Hepatocyte (in vitro differentiated cells): Measurements from ENCODE around the gene KCNE4. TPM values are rescaled to one million over a fixed set of nuclear protein-coding genes. Genes with fewer than 3 reads are reported as not detected.

Source experiments
- DNase-seq: peaks from one replicate; pipeline ENCODE4 v3.0.0-alpha.2; 2016; ENCODE audit warnings: low spot score
- H2AFZ ChIP-seq: fragments of 200-600 bp; sonication (generic); 2 replicates; pipeline ENCODE4 v1.6.0; 2016; ENCODE audit warnings: antibody characterized with exemption, mild to moderate bottlenecking
- H3K27ac ChIP-seq: fragments of 200-600 bp; sonication (generic); 2 replicates; pipeline ENCODE4 v1.5.1; 2016; ENCODE audit warnings: mild to moderate bottlenecking
- H3K27me3 ChIP-seq: fragments of 200-600 bp; sonication (generic); 2 replicates; pipeline ENCODE4 v1.6.1; 2016
- H3K36me3 ChIP-seq: fragments of 200-600 bp; sonication (generic); replicated peaks from 2 replicates; pipeline ENCODE4 v1.5.1; 2016; ENCODE audit warnings: low read depth; ENCODE audit not compliant: insufficient read depth
- H3K4me1 ChIP-seq: fragments of 200-600 bp; sonication (generic); 2 replicates; pipeline ENCODE4 v1.5.1; 2016; ENCODE audit warnings: mild to moderate bottlenecking, moderate library complexity; ENCODE audit not compliant: insufficient read depth
- H3K4me2 ChIP-seq: fragments of 200-600 bp; sonication (generic); 2 replicates; pipeline ENCODE4 v1.6.0; 2016
- H3K4me3 ChIP-seq: fragments of 200-600 bp; sonication (generic); 2 replicates; pipeline ENCODE4 v1.5.1; 2016; ENCODE audit warnings: mild to moderate bottlenecking
- H3K79me2 ChIP-seq: fragments of 200-600 bp; sonication (generic); 2 replicates; pipeline ENCODE4 v1.6.0; 2017; ENCODE audit warnings: mild to moderate bottlenecking
- H3K9me2 ChIP-seq: fragments of 200-600 bp; sonication (generic); replicated peaks from 2 replicates; pipeline ENCODE4 v1.6.0; 2017; ENCODE audit warnings: mild to moderate bottlenecking; ENCODE audit not compliant: insufficient read depth
- H3K9me3 ChIP-seq: fragments of 200-600 bp; sonication (generic); 2 replicates; pipeline ENCODE4 v1.5.1; 2016; ENCODE audit warnings: low read depth, mild to moderate bottlenecking
- H4K20me1 ChIP-seq: fragments of 200-600 bp; sonication (generic); 2 replicates; pipeline ENCODE4 v1.6.0; 2016; ENCODE audit warnings: mild to moderate bottlenecking; ENCODE audit not compliant: insufficient read depth, poor library complexity, severe bottlenecking
- CTCF ChIP-seq: fragments of 200-600 bp; sonication (generic); IDR thresholded peaks from 2 replicates; pipeline ENCODE4 v1.5.1; 2016; ENCODE audit warnings: antibody characterized with exemption, mild to moderate bottlenecking; ENCODE audit not compliant: poor library complexity
- EZH2 ChIP-seq: fragments of 200-600 bp; sonication (generic); IDR thresholded peaks from 2 replicates; pipeline ENCODE4 v1.6.1; 2016; ENCODE audit warnings: antibody characterized with exemption, mild to moderate bottlenecking, borderline replicate concordance
- EZH2phosphoT487 ChIP-seq: fragments of 200-600 bp; sonication (generic); IDR thresholded peaks from one replicate; pipeline ENCODE4 v1.6.1; 2018; ENCODE audit warnings: antibody characterized with exemption, mild to moderate bottlenecking, low read depth, moderate library complexity; ENCODE audit not compliant: unreplicated experiment, severe bottlenecking
- WGBS: methylation state at CpG from one replicate; pipeline ENCODE4 v1.1.6; 2016; ENCODE audit warnings: low lambda C conversion rate; ENCODE audit errors: missing lambda C conversion rate; 5-methylcytosine and 5-hydroxymethylcytosine counted together
- polyA plus RNA-seq: library from polyadenylated mRNA; unstranded; fragments of >200 nt; fragmentation: Nextera tagmentation; extraction: Ambion mirVana; gene quantifications from 2 replicates; pipeline ENCODE4 v1.2.1, GENCODE V29; 2016
- total RNA-seq: library from RNA; depleted of rRNA; stranded (reverse); fragments of >200 nt; gene quantifications from 2 replicates; pipeline ENCODE4 v1.2.3, GENCODE V29; 2014

The KCNE4 gene
- total and polyA plus RNA-seq, 2 experiments from 2014 or later, result 51.4 to 54.6 TPM

GRCh38 chr2:223102450-223102849 lies 50.5 kb downstream of the KCNE4 start:
- Histone ChIP-seq H3K36me3 (no peaks in the 10 kb centered on the region), H3K9me3 (no peaks in the 10 kb centered on the region), H3K4me2 (no peak overlapping the region), H4K20me1 (no peaks in the 10 kb centered on the region), H2AFZ (no peak overlapping the region), H3K4me1 (peaks cover 13% of the 10 kb centered on the region), H3K79me2 (no peaks in the 10 kb centered on the region), H3K27ac (no peak overlapping the region), H3K27me3 (no peaks in the 10 kb centered on the region), H3K9me2 (no peaks in the 10 kb centered on the region), H3K4me3 (no peak overlapping the region)
- WGBS, result 81% methylated on average over 3 of the region's 3 CpGs
- no peak for DNase-seq
- no peak for TF ChIP-seq EZH2phosphoT487
- TF ChIP-seq CTCF, result no peak
- no peak for TF ChIP-seq EZH2

GRCh38 chr2:223104336-223105132 lies 52.5 kb downstream of the KCNE4 start:
- TF ChIP-seq CTCF (no peak), EZH2 (no peak), EZH2phosphoT487 (no peak)
- H3K4me2 ChIP-seq, result no peak overlapping the region
- no peak overlapping the region for H3K4me3 ChIP-seq
- DNase-seq, result no peak
- no peaks in the 10 kb centered on the region for H3K9me2 ChIP-seq
- H3K27ac ChIP-seq, result no peak overlapping the region
- H3K4me1 ChIP-seq, result peaks cover 24% of the 10 kb centered on the region
- no peaks in the 10 kb centered on the region for H3K27me3 ChIP-seq
- 97% methylated on average over 8 of the region's 8 CpGs for WGBS
- H4K20me1 ChIP-seq, result no peaks in the 10 kb centered on the region
- H3K9me3 ChIP-seq, result no peaks in the 10 kb centered on the region
- no peak overlapping the region for H2AFZ ChIP-seq
- no peaks in the 10 kb centered on the region for H3K36me3 ChIP-seq
- H3K79me2 ChIP-seq, result no peaks in the 10 kb centered on the region

Other genes starting within 250 kb of the KCNE4 start
- 123 and 133 TPM in 2 replicates for gene ACSL3, start 191.2 kb upstream of the KCNE4 start, total RNA-seq
- 78.1 and 82.1 TPM in 2 replicates for gene ACSL3, start 191.2 kb upstream of the KCNE4 start, polyA plus RNA-seq